Suppressor macrophage treated with lipopolysaccharide for 1 hour (primary cell): ENCODE results near the gene GORASP1.

ENCODE experiments used
- DNase-seq, 3 donors: peaks; one replicate each; pipeline ENCODE4 v3.0.0-alpha.2; 2020 to 2022

GORASP1 gene

GRCh38 chr3:39107388-39108199 lies at the start of gene GORASP1, which contains the start of gene TTC21A:
GORASP1 (minus strand) TSS chr3:39107627; CDS start chr3:39107541, 86 bp downstream.
TTC21A (plus strand) TSS chr3:39107680; CDS start chr3:39107838, 158 bp downstream.
- peak; percentile 89 to 91 (median 91) for DNase-seq

DNA sequence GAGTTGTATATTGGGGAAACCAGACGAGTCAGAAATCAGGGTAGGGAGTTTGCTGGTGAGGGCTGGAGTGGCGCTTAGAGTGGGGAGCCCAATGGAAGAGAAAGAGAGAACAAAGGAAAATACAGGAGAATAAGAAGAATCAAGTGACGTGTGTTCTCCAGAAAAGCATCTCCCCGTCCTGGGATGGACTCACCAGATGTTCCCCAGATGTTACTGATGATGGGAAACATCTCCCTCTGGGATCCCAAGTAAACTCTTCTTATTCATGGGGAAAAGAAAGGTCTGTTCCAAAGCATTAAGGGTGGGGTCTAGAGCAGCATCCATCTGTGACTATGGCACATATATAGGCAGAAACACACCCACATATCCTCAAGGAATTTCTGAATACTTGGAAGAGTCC lies 49.0 kb upstream of the GORASP1 start:
- no peak for DNase-seq

DNA sequence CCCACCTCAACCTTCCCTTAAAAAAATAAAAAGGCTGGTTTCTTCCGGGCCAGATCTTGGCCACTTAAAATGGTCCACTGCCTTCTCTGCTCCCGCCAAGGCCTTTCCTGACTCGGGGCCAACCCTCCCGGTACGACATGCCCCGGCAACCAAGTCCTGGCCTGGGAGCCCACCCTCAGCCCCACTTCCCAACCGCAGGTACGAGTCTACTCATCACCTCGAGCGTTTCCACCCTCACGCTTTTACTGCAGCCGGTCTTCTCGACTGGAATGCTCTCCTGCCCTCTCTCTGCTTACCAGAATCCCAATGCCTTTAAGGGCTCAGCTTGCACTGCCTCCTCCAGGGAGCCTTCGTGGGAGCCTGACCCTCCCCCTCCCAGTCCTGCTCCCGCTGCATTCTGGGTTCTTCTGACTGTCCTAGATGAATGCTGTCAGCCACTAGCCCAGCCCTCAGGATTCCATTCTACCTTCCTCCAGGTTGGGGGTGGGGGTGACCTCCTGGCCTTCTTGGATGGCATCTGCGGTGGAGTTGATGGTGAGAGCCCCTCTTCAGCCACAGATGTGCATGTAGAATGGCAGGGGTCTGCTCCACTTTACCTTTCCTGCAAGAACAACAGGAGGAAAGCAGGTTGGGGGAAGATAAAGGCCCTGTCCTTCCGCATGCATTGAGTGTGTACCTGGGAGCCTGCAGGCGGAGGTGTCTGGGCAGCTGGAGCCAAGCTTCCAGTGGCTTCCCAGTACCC lies 47.0 kb upstream of the GORASP1 start:
- DNase-seq: no peak

DNA sequence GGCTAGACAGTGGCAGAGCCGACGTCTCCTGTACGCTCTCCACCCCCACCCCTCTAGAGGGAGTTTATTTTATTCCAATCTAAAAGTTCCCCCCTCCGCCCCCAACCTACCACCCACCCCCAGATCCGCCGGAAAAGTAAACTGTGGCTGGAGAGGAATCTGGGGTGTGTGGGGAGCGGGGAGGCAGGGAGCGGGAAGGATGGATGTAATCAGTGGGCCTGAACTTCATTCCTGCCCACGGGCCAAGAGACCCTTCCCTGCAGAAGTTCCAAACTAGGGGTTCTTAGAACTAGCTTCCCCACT lies 46.5 kb upstream of the GORASP1 start:
- no peak for DNase-seq

DNA sequence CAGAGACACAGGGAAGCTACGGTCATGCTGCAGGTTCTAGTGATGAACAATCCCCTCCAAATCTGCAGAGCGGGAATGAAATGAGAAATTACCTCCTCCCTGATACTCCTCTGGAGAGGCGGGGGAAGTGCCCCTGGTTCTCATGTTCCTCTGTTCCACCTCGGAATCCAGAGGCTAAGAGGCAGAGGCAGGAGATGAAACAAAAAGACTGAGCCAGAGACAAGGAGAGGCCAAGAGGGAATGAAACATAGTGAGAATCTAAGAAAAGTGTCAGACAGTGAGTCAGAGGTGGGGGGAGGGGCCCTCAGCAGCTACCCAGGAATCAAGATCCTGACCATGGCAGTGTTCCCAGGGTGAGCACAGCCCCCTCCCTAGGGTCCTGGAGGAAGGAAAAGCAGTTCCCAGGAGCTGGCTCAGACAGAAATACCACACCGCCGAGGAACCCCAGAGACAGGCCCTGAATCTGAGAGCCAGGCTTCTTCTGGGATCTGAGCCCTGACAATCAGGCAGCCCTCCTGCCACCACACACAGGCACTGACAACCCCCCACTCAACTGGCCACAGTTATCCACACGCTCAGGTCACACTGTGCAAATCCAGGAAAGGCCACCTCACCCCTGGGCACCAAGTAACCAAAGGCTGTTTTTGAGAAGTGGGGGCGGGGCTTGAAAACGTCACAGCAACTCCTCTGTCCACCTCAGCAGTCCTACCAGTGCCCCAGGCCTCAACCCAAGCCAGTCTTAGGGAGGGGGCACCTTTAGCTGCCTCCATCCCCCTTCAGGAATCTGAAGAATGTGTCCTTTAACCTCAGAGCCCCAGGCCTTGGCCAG lies 43.6 kb upstream of the GORASP1 start:
- peak; percentile 85 to 89 (median 85) for DNase-seq

DNA sequence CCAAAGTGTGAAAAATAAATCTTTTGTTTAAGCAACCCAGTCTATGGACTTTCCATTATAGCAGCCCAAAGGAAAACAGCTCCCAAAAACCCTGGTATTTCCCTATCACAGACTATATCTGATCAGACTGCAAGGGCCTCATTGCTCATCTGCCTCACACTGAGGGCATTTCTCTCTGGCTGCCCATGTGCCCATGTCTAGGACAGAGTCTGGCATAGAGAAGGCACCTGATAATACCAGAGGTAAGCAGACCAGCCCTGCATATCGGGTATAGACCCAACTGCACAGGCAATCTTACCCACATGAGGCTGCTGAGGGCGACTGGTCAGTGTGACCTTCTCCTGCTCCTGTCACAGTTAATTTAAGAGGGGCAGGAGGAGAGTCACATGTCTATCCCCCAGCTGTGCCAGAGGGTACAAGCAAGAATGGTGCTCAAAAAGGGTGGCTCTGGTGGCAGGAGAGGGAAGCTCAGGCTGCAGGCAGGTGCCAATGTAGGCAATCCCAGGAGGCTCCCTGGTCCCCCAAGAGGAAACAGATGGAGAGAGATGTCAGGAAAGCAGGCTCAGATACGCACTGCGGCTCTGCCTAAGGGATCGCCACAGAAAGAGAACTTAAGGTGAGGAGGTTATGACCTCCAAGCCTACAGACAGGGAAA lies 42.8 kb upstream of the GORASP1 start:
- peak; percentile 68 to 71 (median 70) for DNase-seq

- DNase-seq: no peak
These were observed 42.2 kb upstream of the GORASP1 start for GRCh38 chr3:39149498-39150147.

DNA sequence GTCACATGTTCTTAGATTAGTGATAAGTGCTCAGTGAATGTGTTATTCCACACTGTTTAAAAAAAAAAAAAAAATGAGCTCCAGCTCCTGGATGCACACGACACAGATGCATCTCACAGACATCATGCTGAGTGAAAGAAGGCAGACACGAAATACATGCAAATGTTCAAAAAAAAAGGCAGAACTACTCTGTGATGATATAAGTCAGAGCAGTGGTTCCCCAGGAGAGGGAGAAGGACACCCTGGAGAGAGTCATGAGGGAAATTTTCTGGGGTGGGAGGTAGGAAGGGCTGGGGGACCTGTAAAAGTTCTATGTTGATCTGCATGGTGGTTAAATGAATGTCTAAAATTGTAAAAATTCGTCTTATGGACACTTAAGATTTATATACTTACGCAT lies 41.6 kb upstream of the GORASP1 start:
- DNase-seq: peak; percentile 87 to 94 (median 92)

GRCh38 chr3:39148435-39149058 lies 41.1 kb upstream of the GORASP1 start:
- DNase-seq: peak; percentile 65 to 81 (median 72)

GRCh38 chr3:39147711-39148434 lies 40.4 kb upstream of the GORASP1 start:
- DNase-seq: peak; percentile 55 to 69 (median 63)

DNA sequence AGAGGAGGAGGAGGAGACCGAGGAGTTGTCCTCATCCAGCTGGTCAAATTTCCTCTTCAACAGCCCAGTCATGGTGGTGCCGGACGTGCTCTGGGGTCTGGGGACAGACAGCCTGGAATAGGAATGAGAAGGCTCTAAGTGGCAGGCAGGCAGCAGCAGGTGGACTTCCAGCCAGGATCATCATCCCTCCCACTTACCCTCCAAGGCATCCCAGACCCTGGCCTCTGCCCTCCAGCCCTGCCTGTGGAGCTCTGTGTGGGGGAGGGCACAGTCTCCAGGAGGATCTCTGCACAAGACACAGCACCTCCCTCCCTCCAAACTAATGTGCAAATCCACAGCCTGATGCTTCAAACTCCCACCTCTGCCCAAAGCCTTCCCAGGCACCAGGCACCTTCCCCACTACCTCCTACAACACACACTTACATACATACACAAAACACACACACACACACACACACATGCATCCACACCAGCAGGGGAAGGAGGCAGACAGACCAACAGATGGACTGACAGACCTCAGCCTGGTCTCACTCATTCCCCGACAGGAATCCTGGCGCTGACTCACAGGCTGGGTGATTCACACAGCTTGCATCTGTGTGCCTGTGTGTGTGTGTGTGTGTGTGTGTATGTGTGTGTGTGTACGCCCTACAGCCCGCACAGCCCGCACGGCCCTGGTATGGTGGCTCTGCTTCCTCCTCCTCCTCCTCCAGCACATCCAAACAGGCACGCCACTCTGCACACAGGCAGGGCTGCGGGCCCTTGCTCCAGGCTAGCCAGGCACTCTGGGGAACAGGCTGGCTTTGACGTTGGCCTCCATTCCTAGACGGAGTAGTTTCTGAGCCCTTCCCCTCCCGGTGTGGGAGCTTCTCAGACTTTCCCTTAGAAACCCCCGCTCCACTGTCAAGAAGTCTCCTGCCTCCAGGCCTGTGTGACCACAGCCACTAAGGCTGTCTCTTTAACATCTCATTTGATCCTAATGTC lies 39.5 kb upstream of the GORASP1 start:
- DNase-seq: peak; percentile 92 to 95 (median 93)

DNA sequence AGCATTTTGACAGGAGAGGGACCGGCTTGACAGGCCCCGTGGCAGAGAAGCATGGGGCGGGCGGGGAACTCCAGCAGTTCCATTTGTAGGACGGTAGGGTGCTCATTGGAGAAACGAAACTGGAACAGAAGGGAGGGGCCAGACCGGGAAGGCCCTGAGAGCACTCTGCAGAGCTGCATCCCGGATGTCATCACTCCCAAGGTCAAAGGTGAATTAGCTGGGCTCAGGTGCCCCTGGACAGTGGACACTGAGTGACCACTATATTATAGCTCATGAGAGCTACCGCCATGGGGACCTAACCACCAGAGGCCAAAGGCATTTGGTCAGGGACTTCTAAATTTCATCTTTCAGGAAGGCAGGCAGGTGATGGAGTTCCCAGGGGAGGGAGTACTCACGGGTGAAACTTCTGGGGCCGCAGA lies 38.7 kb upstream of the GORASP1 start:
- DNase-seq: peak; percentile 94 to 95 (median 95)

DNA sequence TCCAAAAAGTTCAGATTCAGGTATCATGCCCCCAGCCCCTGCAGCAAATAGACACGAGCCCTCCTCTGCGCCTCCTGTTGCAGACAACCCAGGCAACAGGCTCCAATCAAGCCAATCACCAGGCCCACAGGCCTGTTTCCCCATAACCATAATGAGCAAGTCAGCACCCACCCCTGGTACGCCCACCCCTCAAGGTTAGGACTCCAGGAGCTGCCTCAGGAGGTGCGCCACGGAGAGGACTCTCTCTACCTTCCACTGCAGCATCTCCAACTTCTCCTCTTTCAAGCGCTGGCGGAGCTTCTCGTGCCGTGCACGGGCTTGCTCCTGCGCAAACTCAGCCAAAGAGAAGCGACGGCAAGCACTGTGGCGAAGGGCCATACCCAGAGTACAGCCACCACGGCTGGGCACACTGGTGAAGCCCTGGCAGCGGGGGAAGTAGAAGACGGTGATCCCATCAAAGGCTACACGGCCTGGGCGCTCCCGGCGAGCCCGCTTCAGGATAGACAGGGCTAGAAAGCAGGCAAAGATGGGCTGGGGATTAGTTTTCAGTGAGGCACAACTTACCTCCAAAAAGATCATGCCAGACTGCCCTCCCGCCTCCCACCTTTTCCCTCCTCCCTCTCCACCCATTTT lies 37.4 kb upstream of the GORASP1 start:
- no peak for DNase-seq

GRCh38 chr3:39144095-39144747 lies 36.8 kb upstream of the GORASP1 start:
- peak in 1 of 3 donors; percentile 6 for DNase-seq

- peak in 1 of 3 donors; percentile 9 for DNase-seq
These were observed 35.8 kb upstream of the GORASP1 start for GRCh38 chr3:39143051-39143885.

GRCh38 chr3:39142067-39142466 lies 34.6 kb upstream of the GORASP1 start:
- peak in 2 of 3 donors; percentile 39 to 60 for DNase-seq
